GM12865 (cell line): ENCODE data around the gene GATA6.
"Not testable (repeated sequence)": the region's sequence is repeated elsewhere in the genome, so short reads cannot be mapped to it uniquely, and the experiment has no call there.

Source experiments
- DNase-seq: peaks from one replicate; pipeline ENCODE4 v3.0.0; 2010; ENCODE audit warnings: low read depth
- H3K4me3 ChIP-seq: 2 replicates; pipeline ENCODE4 v1.5.1; 2011; ENCODE audit warnings: mild to moderate bottlenecking, low read depth, low read length, control low read depth
- TF ChIP-seq, protein P1 (sequence below): IDR thresholded peaks from 2 replicates; pipeline ENCODE4 v1.5.1; 2011; ENCODE audit warnings: low read length, control low read depth, low read depth, inconsistent platforms; ENCODE audit not compliant: insufficient read depth; ENCODE audit errors: missing control alignments

GATA6 gene

GRCh38 chr18:22182884-22183697 is 13.7 kb downstream of the GATA6 start:
- TF ChIP-seq, protein P1, sequence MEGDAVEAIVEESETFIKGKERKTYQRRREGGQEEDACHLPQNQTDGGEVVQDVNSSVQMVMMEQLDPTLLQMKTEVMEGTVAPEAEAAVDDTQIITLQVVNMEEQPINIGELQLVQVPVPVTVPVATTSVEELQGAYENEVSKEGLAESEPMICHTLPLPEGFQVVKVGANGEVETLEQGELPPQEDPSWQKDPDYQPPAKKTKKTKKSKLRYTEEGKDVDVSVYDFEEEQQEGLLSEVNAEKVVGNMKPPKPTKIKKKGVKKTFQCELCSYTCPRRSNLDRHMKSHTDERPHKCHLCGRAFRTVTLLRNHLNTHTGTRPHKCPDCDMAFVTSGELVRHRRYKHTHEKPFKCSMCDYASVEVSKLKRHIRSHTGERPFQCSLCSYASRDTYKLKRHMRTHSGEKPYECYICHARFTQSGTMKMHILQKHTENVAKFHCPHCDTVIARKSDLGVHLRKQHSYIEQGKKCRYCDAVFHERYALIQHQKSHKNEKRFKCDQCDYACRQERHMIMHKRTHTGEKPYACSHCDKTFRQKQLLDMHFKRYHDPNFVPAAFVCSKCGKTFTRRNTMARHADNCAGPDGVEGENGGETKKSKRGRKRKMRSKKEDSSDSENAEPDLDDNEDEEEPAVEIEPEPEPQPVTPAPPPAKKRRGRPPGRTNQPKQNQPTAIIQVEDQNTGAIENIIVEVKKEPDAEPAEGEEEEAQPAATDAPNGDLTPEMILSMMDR: no peak
- H3K4me3 ChIP-seq: no peak overlapping the region
- DNase-seq: no peak

DNA sequence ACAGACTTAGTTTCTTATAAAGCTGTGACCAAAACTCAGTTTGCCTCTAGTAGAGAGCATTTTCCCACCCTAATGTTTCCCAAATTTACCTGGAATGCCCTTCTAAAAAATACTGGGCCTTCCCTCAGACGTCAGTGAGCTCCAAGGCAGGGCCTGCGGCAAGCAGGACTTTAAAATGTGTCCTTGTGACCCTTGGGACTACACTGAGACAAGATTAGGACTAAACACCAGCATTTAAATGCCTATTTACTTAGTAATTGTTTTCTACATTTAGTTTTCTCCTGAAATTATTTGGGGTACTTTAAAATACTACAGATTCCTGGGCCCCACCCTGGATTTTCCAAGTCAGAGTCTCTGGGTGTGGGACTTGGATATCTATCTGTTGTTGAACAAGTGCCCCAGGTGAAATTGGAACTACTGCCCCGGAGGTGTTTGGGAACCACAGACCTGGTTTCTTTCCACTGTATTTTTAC is 14.3 kb downstream of the GATA6 start:
- H3K4me3 ChIP-seq: no peak overlapping the region
- TF ChIP-seq, protein P1: no peak
- DNase-seq: no peak

GRCh38 chr18:22184573-22184972 is 15.2 kb downstream of the GATA6 start:
- DNase-seq, H3K4me3 ChIP-seq: not testable (repeated sequence)

GRCh38 chr18:22185273-22185672 is 15.9 kb downstream of the GATA6 start:
- H3K4me3 ChIP-seq: no peak overlapping the region
- TF ChIP-seq, protein P1: no peak
- no peak for DNase-seq

- no peak overlapping the region for H3K4me3 ChIP-seq
- TF ChIP-seq, protein P1: no peak
- DNase-seq: no peak
Observed at GRCh38 chr18:22185771-22186386, 16.5 kb downstream of the GATA6 start.

GRCh38 chr18:22186484-22186971 is 17.1 kb downstream of the GATA6 start:
- no peak for DNase-seq
- no peak overlapping the region for H3K4me3 ChIP-seq
- TF ChIP-seq, protein P1: no peak

DNA sequence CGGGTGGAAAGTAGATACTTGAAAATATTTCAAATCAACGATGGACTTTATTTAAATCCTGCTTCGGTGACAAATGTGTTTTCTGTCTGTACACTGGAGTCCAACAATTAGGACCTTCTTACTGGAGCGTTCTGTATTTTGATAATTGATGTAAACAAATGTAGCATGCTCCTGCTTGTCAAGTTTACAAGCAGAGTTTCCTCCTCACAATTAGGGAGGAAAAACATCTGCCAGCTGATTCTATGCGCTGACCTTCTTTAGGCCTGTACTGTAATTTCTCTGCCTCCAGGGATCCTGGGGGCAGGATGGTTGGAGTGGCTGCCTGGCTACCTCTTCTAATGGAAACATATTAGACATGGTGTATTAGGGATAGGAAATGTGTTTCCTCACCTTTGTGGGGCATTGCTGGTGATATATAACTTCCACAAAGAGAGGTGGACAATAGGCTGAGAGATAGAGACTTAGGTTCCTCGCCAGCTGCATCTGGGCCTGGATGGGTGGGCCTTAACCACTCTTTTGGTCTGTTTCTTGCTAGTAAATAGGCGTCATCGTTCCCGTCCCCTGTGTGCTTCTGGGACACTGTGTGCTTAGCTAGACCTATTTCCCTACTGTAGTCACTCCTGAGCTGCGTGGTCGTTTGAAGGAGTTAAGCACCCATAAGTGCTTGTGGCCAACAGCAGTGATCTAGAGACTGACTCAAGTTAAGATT is 19.3 kb downstream of the GATA6 start:
- TF ChIP-seq, protein P1: no peak
- DNase-seq: no peak
- H3K4me3 ChIP-seq: no peak overlapping the region
